GM23338 (cell line): ENCODE data around the gene HDGFL2.

Experiments used
- CREB1 ChIP-seq: fragments of 250-450 bp; sonication (Bioruptor Pico); IDR thresholded peaks from 2 replicates; pipeline ENCODE4 v1.5.0; 2020; ENCODE audit warnings: low read depth, mild to moderate bottlenecking, moderate library complexity
- EZH2 ChIP-seq: fragments of 200-600 bp; sonication (generic); IDR thresholded peaks from one replicate; pipeline ENCODE4 v1.8.0; 2017; ENCODE audit warnings: antibody characterized with exemption, mild to moderate bottlenecking, low read depth; ENCODE audit not compliant: unreplicated experiment
- EZH2phosphoT487 ChIP-seq: fragments of 200-600 bp; sonication (generic); IDR thresholded peaks from one replicate; pipeline ENCODE4 v1.8.1; 2018; ENCODE audit warnings: antibody characterized with exemption; ENCODE audit not compliant: unreplicated experiment
- NANOG ChIP-seq: IDR thresholded peaks from 2 replicates; pipeline ENCODE4 v1.6.1; 2016; ENCODE audit warnings: antibody characterized with exemption, borderline replicate concordance
- POLR2AphosphoS5 ChIP-seq: IDR thresholded peaks from 2 replicates; pipeline ENCODE4 v1.6.1; 2016; ENCODE audit warnings: antibody characterized with exemption, low read depth
- STAT1 ChIP-seq: IDR thresholded peaks from one replicate; pipeline ENCODE4 v1.6.1; 2016; ENCODE audit warnings: antibody characterized with exemption; ENCODE audit not compliant: unreplicated experiment
- ZNF114 ChIP-seq: fragments of 250-450 bp; sonication (Bioruptor Pico); IDR thresholded peaks from 2 replicates; pipeline ENCODE4 v1.5.0; 2020; ENCODE audit warnings: mild to moderate bottlenecking, moderate library complexity
- TF ChIP-seq, protein P1 (sequence below), 2 experiments: fragments of 200-600 bp in 1 of 2; sonication (generic) in 1 of 2; conservative IDR thresholded peaks; 2 replicates each; pipeline versions ENCODE4 v1.5.1 to v1.6.1; 2016 to 2017; ENCODE audit warnings: antibody characterized with exemption in 2 of 2, low read depth in 2 of 2, mild to moderate bottlenecking in 2 of 2, moderate library complexity in 1 of 2
- TF ChIP-seq, protein P2 (sequence below): IDR thresholded peaks from one replicate; pipeline ENCODE4 v1.6.1; 2018; ENCODE audit warnings: antibody characterized with exemption; ENCODE audit not compliant: unreplicated experiment
- TF ChIP-seq, protein P3 (sequence below): fragments of 250-450 bp; sonication (Bioruptor Pico); IDR thresholded peaks from 2 replicates; pipeline ENCODE4 v1.5.0; 2020; ENCODE audit warnings: mild to moderate bottlenecking, moderate library complexity

DNA sequence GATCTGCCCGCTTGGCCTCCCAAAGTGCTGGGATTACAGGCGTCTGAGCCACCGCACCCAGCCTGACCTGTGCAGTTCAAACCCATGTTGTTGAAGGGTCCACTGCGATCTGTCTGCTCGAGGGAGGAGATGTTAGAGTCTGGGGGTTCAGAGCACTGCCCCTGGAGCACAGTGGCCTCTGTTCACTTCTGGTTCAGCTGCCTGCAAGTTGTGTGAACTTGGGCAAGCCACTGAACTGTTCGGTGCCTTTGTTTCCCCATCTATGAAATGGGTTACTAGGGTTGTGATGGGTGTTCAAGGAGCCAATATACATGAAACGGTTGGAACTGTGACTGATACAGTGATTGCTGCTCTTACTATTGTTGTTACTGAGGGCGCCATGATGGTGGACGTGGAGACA is 61.2 kb downstream of the HDGFL2 start:
- TF ChIP-seq, protein P1, sequence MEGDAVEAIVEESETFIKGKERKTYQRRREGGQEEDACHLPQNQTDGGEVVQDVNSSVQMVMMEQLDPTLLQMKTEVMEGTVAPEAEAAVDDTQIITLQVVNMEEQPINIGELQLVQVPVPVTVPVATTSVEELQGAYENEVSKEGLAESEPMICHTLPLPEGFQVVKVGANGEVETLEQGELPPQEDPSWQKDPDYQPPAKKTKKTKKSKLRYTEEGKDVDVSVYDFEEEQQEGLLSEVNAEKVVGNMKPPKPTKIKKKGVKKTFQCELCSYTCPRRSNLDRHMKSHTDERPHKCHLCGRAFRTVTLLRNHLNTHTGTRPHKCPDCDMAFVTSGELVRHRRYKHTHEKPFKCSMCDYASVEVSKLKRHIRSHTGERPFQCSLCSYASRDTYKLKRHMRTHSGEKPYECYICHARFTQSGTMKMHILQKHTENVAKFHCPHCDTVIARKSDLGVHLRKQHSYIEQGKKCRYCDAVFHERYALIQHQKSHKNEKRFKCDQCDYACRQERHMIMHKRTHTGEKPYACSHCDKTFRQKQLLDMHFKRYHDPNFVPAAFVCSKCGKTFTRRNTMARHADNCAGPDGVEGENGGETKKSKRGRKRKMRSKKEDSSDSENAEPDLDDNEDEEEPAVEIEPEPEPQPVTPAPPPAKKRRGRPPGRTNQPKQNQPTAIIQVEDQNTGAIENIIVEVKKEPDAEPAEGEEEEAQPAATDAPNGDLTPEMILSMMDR (conservative IDR thresholded peaks at IDR 0.05; ENCODE audit: low read depth in 2 of 2): no peak
- TF ChIP-seq EZH2 (no peak), ZNF114 (CRISPR knock-in tag) (no peak), POLR2AphosphoS5 (no peak), NANOG (no peak), EZH2phosphoT487 (no peak), STAT1 (no peak), CREB1 (CRISPR knock-in tag) (no peak)
- TF ChIP-seq, protein P2, sequence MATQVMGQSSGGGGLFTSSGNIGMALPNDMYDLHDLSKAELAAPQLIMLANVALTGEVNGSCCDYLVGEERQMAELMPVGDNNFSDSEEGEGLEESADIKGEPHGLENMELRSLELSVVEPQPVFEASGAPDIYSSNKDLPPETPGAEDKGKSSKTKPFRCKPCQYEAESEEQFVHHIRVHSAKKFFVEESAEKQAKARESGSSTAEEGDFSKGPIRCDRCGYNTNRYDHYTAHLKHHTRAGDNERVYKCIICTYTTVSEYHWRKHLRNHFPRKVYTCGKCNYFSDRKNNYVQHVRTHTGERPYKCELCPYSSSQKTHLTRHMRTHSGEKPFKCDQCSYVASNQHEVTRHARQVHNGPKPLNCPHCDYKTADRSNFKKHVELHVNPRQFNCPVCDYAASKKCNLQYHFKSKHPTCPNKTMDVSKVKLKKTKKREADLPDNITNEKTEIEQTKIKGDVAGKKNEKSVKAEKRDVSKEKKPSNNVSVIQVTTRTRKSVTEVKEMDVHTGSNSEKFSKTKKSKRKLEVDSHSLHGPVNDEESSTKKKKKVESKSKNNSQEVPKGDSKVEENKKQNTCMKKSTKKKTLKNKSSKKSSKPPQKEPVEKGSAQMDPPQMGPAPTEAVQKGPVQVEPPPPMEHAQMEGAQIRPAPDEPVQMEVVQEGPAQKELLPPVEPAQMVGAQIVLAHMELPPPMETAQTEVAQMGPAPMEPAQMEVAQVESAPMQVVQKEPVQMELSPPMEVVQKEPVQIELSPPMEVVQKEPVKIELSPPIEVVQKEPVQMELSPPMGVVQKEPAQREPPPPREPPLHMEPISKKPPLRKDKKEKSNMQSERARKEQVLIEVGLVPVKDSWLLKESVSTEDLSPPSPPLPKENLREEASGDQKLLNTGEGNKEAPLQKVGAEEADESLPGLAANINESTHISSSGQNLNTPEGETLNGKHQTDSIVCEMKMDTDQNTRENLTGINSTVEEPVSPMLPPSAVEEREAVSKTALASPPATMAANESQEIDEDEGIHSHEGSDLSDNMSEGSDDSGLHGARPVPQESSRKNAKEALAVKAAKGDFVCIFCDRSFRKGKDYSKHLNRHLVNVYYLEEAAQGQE: no peak
- TF ChIP-seq, protein P3, sequence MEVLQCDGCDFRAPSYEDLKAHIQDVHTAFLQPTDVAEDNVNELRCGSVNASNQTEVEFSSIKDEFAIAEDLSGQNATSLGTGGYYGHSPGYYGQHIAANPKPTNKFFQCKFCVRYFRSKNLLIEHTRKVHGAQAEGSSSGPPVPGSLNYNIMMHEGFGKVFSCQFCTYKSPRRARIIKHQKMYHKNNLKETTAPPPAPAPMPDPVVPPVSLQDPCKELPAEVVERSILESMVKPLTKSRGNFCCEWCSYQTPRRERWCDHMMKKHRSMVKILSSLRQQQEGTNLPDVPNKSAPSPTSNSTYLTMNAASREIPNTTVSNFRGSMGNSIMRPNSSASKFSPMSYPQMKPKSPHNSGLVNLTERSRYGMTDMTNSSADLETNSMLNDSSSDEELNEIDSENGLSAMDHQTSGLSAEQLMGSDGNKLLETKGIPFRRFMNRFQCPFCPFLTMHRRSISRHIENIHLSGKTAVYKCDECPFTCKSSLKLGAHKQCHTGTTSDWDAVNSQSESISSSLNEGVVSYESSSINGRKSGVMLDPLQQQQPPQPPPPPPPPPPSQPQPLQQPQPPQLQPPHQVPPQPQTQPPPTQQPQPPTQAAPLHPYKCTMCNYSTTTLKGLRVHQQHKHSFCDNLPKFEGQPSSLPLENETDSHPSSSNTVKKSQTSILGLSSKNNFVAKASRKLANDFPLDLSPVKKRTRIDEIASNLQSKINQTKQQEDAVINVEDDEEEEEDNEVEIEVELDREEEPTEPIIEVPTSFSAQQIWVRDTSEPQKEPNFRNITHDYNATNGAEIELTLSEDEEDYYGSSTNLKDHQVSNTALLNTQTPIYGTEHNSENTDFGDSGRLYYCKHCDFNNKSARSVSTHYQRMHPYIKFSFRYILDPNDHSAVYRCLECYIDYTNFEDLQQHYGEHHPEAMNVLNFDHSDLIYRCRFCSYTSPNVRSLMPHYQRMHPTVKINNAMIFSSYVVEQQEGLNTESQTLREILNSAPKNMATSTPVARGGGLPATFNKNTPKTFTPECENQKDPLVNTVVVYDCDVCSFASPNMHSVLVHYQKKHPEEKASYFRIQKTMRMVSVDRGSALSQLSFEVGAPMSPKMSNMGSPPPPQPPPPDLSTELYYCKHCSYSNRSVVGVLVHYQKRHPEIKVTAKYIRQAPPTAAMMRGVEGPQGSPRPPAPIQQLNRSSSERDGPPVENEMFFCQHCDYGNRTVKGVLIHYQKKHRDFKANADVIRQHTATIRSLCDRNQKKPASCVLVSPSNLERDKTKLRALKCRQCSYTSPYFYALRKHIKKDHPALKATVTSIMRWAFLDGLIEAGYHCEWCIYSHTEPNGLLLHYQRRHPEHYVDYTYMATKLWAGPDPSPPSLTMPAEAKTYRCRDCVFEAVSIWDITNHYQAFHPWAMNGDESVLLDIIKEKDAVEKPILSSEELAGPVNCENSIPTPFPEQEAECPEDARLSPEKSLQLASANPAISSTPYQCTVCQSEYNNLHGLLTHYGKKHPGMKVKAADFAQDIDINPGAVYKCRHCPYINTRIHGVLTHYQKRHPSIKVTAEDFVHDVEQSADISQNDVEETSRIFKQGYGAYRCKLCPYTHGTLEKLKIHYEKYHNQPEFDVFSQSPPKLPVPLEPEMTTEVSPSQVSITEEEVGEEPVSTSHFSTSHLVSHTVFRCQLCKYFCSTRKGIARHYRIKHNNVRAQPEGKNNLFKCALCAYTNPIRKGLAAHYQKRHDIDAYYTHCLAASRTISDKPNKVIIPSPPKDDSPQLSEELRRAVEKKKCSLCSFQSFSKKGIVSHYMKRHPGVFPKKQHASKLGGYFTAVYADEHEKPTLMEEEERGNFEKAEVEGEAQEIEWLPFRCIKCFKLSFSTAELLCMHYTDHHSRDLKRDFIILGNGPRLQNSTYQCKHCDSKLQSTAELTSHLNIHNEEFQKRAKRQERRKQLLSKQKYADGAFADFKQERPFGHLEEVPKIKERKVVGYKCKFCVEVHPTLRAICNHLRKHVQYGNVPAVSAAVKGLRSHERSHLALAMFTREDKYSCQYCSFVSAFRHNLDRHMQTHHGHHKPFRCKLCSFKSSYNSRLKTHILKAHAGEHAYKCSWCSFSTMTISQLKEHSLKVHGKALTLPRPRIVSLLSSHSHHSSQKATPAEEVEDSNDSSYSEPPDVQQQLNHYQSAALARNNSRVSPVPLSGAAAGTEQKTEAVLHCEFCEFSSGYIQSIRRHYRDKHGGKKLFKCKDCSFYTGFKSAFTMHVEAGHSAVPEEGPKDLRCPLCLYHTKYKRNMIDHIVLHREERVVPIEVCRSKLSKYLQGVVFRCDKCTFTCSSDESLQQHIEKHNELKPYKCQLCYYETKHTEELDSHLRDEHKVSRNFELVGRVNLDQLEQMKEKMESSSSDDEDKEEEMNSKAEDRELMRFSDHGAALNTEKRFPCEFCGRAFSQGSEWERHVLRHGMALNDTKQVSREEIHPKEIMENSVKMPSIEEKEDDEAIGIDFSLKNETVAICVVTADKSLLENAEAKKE (CRISPR knock-in tag): no peak
